ENCODE results near the gene VAT1L.

GRCh38 chr16:77897129-77897437, 108.7 kb downstream of the VAT1L start:
- no peak for TF ChIP-seq CTCF (IDR thresholded peaks at IDR 0.05; ENCODE audit: borderline replicate concordance, extremely low read depth, low read length, poor library complexity, severe bottlenecking)
- TF ChIP-seq EZH2 (IDR thresholded peaks at IDR 0.05; ENCODE audit: borderline replicate concordance, low read depth, low read length, severe bottlenecking): no peak
